AG10803 (cell line): ENCODE measurements around the gene TMCO4.

Experiments used
- DNase-seq: peaks from one replicate; pipeline ENCODE4 v3.0.0; 2010; ENCODE audit warnings: low read depth
- H3K4me3 ChIP-seq: 2 replicates; pipeline ENCODE4 v1.5.1; 2011; ENCODE audit warnings: mild to moderate bottlenecking, low read length, control low read depth
- TF ChIP-seq, protein P1 (sequence below): conservative IDR thresholded peaks from 2 replicates; pipeline ENCODE4 v1.5.1; 2011; ENCODE audit warnings: mild to moderate bottlenecking, low read length, control low read depth, inconsistent platforms

TMCO4 gene

DNA sequence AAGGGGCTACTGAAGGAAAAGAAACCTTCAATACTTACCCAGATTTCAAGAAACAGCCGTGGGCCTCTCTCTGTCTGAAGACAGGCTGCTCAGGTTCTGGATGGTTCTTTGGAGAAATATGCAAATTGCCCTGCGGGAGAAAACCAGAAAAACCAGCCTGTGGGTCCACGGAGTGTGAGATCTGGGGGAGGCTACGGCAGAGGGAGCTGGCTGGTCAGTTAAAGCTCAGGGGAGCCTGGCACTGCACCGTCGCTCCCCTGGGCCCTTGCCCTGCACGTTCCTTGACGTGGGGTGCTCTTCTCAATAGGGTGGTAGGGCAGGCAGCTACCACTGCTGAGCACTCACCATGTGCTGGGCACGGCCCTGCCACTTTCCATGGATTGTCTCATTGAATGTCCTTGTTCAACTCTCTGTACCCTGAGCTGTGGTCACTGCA, 12.7 kb downstream of the TMCO4 start:
- H3K4me3 ChIP-seq, result no peak overlapping the region
- TF ChIP-seq, protein P1, sequence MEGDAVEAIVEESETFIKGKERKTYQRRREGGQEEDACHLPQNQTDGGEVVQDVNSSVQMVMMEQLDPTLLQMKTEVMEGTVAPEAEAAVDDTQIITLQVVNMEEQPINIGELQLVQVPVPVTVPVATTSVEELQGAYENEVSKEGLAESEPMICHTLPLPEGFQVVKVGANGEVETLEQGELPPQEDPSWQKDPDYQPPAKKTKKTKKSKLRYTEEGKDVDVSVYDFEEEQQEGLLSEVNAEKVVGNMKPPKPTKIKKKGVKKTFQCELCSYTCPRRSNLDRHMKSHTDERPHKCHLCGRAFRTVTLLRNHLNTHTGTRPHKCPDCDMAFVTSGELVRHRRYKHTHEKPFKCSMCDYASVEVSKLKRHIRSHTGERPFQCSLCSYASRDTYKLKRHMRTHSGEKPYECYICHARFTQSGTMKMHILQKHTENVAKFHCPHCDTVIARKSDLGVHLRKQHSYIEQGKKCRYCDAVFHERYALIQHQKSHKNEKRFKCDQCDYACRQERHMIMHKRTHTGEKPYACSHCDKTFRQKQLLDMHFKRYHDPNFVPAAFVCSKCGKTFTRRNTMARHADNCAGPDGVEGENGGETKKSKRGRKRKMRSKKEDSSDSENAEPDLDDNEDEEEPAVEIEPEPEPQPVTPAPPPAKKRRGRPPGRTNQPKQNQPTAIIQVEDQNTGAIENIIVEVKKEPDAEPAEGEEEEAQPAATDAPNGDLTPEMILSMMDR, result no peak
- no peak for DNase-seq

DNA sequence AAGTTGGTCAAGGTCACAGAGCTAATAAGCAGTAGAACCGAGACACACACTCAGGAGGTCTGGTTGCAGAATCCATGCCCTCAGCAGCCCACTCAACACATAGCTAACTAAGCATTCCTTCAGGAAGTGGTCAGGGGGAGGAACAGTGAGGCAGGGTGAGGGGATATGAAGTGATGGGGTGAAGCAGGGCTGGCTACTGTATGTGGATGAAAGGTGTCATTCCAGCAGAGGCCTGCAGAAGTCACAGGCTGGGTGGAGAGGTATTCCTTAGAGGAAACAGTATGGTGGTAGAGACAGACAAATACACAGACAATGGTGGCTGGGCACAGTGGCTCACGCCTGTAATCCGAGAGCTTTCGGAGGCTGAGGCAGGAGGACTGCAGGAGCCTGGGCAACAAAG, 14.1 kb downstream of the TMCO4 start:
- DNase-seq, result no peak
- TF ChIP-seq, protein P1, result no peak
- no peak overlapping the region for H3K4me3 ChIP-seq

DNA sequence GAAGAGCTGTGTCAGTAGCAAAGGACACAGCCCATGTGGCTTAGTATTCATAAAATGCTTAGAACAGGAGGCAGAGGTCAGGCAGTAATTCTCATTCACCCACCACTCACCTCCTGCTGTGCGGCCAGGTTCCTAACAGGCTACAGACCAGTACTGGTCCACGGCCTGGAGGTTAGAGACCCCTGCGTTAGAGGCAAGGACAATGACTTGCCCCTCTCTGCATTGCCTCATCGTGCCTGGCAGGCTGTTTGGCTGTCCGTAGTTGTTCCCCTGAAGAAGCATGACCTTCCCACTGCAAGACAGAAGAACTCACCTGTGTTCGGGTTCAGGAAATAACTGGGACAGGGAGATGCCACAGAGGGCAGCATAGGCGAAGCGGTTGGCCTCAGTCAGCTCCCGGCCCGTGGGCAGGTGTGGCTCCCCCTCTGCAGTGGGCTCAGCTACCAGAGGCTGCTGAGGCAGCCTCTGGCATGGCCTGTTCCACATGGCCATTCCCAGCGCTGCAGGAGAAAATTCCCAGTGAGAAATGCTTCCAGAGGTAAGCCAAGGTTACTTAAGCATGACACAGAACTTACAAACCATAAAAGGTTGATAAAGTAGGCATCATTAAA, 19.3 kb downstream of the TMCO4 start:
- TF ChIP-seq, protein P1, result no peak
- DNase-seq, result no peak
- H3K4me3 ChIP-seq, result no peak overlapping the region

DNA sequence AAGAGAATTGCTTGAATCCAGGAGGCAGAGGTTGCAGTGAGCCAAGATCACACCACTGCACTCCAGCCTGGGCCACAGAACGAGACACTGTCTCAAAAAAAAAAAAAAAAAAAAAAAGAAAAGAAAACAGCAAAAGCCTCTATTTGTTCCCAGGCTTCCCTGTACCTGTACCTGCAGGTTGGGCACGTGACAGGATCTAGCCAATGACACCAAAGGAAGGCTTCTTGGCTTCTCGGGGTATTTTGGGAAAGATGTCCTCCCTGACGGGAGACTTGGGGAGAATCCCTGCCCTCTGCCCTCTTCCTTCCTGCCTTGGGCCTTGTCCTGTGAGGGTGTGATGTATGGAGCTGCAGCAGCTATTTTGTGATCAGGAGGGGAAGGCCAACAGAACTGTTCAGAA, 22.8 kb downstream of the TMCO4 start:
- TF ChIP-seq, protein P1, result no peak
- no peak for DNase-seq
- H3K4me3 ChIP-seq, result no peak overlapping the region

DNA sequence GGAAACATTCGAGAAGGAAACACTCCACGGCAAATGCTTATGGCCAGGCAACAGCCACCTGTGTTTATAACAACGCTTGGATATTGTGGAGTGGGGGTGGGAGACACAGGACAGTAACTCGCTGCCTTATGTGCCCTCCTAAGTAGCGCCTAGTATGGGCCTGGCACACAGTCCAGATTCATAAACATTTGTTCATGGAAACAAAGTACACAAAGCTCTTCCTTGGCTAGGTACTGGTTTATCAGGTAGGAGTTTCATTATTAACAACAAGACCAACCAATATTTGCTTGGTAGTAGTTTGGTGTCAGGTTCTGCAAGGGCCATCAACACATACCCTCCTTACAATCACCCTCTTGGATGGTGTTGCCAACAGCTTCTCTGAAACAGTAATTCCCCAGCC, 23.4 kb downstream of the TMCO4 start:
- no peak overlapping the region for H3K4me3 ChIP-seq
- no peak for DNase-seq
- TF ChIP-seq, protein P1, result no peak

DNA sequence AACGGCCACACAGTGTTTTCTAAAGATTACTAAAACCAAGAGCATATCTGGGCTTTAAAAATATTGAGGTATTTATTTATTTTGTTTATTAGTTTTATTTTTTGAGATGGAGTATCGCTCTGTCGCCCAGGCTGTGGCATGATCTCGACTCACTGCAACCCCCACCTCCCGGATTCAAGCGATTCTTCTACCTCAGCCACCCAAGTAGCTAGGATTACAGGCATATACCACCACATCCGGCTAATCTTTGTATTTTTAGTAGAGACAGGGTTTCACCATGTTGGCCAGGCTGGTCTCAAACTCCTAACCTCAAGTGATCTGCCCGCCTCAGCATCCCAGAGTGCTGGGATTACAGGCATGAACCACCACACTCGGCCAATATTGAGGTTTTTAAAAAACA, 23.9 kb downstream of the TMCO4 start:
- no peak for DNase-seq
- H3K4me3 ChIP-seq, result no peak overlapping the region
- TF ChIP-seq, protein P1, result no peak

DNA sequence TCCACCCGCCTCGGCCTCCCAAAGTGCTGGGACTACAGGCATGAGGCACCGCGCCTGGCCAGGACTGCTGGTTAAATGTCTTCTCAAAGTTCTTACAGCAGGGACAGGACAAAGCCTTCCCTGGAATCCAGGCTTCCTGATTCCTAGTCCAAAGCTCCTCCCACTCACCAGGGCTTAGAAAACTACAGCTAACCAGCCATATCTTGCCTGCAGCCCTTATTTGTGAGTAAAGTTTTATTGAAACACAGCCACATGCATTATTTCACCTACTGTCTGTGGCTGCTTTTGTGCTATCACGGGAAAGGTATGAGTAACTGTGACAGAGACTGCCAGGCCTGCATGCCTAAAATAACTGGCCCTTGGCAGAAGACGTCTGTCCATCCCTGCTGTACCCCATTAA, 24.4 kb downstream of the TMCO4 start:
- no peak overlapping the region for H3K4me3 ChIP-seq
- TF ChIP-seq, protein P1, result no peak
- DNase-seq, result no peak
